Right hindlimb (tissue), 1 donor: ENCODE results near the gene ACP3.
"Not testable (repeated sequence)": the region's sequence is repeated elsewhere in the genome, so short reads cannot be mapped to it uniquely, and the experiment has no call there.

ENCODE experiments used
- DNase-seq: peaks from one replicate; pipeline ENCODE4 v3.0.0-alpha.2; 2018

Gene ACP3

GRCh38 chr3:132317229-132317948 lies at the start of gene ACP3:
Gene ACP3 (plus strand): TSS chr3:132317407. CDS start chr3:132317457, 50 bp downstream.
- DNase-seq, result peak; percentile 59

GRCh38 chr3:132268956-132269355 lies 48.3 kb upstream of the ACP3 start:
- DNase-seq, result no peak

- no peak for DNase-seq
Observed at GRCh38 chr3:132273036-132273435, 44.2 kb upstream of the ACP3 start.

GRCh38 chr3:132276228-132276906 lies 40.8 kb upstream of the ACP3 start:
- no peak for DNase-seq

GRCh38 chr3:132279030-132279429 lies 38.2 kb upstream of the ACP3 start:
- no peak for DNase-seq

- no peak for DNase-seq
Observed at GRCh38 chr3:132283440-132283839, 33.8 kb upstream of the ACP3 start.

- DNase-seq, result no peak
Observed at GRCh38 chr3:132283916-132284405, 33.2 kb upstream of the ACP3 start.

- no peak for DNase-seq
Observed at GRCh38 chr3:132284781-132285619, 32.2 kb upstream of the ACP3 start.

GRCh38 chr3:132285620-132285945 lies 31.6 kb upstream of the ACP3 start:
- no peak for DNase-seq

- DNase-seq, result no peak
Observed at GRCh38 chr3:132286035-132286434, 31.2 kb upstream of the ACP3 start.

- no peak for DNase-seq
Observed at GRCh38 chr3:132288357-132288756, 28.9 kb upstream of the ACP3 start.

- no peak for DNase-seq
Observed at GRCh38 chr3:132289316-132289715, 27.9 kb upstream of the ACP3 start.

- no peak for DNase-seq
Observed at GRCh38 chr3:132290833-132291232, 26.4 kb upstream of the ACP3 start.

GRCh38 chr3:132292042-132292441 lies 25.2 kb upstream of the ACP3 start:
- DNase-seq, result no peak

GRCh38 chr3:132293251-132293650 lies 24.0 kb upstream of the ACP3 start:
- DNase-seq, result no peak

- no peak for DNase-seq
Observed at GRCh38 chr3:132294906-132295305, 22.3 kb upstream of the ACP3 start.

GRCh38 chr3:132303336-132304201 lies 13.6 kb upstream of the ACP3 start:
- not testable (repeated sequence) for DNase-seq

- DNase-seq, result not testable (repeated sequence)
Observed at GRCh38 chr3:132304351-132304750, 12.9 kb upstream of the ACP3 start.

- DNase-seq, result not testable (repeated sequence)
Observed at GRCh38 chr3:132310057-132310456, 7.2 kb upstream of the ACP3 start.

GRCh38 chr3:132311316-132311715 lies 5.9 kb upstream of the ACP3 start:
- DNase-seq, result no peak

- peak; percentile 88 for DNase-seq
Observed at GRCh38 chr3:132311841-132312240, 5.4 kb upstream of the ACP3 start.

- no peak for DNase-seq
Observed at GRCh38 chr3:132315851-132316250, 1.4 kb upstream of the ACP3 start.

GRCh38 chr3:132318451-132318850 lies 1.2 kb downstream of the ACP3 start:
- DNase-seq, result no peak
